Stimulated activated CD8-positive, alpha-beta memory T cell treated with anti-CD3 and anti-CD28 coated beads, Interleukin-12 subunit alpha, Interleukin-12 subunit beta, amount 100 ng/mL, for 1 hour (primary cell): ENCODE measurements around the gene PDZK1.
A peak's percentile ranks its signal among the peaks of the same experiment; 100 is the strongest.
"Not testable (repeated sequence)": the region's sequence is repeated elsewhere in the genome, so short reads cannot be mapped to it uniquely, and the experiment has no call there.

ENCODE experiments used
- DNase-seq: peaks from one replicate; pipeline ENCODE4 v3.0.0-alpha.2; 2020; ENCODE audit warnings: low read depth

The PDZK1 gene

DNA sequence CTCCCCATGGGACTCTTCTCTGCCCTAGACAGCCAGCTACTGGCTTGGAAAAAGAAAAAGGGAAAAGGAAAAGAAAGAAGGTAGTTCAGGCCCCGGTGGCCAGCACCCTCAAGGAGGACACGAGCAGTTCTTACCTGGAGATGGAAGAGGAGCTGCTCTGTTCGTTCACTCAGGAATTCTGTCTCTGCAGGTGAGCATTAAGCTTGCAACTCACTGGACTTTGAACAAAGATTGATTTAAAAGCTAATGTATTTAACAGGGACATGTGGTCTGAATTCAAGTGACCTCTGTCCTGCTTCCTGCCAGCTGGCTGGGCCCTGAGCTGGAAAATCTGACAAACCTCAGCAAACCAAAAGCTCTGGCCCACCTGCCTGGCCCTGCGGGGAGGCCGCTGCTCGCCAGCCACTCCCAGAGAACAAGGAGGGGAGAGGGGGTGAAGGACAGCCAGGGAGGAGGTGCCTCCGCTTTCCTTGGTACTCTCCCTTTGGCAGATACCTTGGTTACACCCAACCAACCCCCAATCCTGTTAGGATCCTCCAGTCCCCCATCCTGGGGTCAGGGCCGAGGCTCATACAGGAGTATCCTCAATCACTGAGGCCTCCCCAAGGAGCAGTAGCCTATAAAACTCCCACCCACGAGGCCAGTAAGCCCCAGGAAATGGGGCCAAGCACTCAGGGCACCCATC is at the start of gene PDZK1:
Gene PDZK1 (minus strand): TSS at position 186 of the 685 bp plus-strand sequence. CDS start 19,347 bp downstream, outside the sequence.
- DNase-seq, result no peak

- no peak for DNase-seq
Measured at GRCh38 chr1:145751491-145752037, 44.4 kb upstream of the PDZK1 start.

DNA sequence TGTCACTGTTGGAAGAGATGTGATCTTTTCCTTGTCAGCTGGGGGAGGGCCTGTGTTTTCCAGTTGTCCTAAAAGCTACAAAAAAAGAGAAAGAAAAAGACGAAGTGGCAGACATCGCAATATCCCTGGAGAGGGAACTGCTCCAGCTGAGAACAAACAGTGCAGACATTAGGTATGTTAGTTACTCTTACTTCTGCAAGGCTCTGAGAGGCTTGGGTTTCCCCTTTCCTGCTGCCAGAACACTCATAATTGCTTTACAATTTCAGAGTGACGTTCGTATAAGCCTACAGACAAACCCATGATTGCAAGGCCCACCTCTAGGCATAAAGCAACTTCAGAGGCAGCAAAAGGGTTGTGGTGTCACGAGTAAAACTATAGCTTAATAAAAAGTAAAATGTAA is 43.3 kb upstream of the PDZK1 start:
- DNase-seq, result no peak

DNA sequence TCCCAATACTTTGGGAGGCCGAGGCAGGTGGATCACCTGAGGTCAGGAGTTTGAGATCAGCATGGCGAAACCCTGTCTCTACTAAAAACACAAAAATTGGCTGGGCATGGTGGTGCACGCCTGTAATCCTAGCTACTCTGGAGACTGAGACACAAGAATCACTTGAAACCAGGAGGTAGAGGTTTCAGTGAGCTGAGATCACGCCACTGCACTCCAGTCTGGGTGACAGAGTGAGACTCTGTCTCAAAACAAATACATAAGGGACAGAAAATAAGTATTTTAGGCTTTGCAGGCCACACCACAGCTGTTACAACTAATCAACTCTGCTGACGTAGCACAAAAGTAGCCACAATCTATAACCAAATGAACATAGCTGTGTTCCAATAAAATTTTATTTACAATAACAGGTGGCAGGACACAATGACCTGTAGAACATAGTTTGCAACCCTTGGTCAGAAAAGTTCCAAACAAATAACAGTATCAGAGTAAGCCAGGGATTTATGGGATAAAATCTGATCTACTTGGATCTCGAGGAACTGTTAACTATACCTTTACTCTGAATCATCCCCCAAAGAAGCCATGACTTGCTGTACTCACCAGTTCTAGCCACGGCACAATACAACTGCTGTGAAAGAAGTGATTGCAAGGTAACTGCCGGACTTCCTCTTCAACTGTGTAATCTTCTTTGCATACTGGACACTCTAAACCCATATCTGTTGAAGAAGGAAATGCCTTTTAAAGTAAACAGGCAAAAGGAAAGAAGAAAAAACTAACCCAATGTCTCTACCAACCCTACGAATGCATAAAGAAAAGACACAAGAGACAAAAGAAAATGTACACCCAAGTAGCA is 40.5 kb upstream of the PDZK1 start:
- DNase-seq, result no peak

GRCh38 chr1:145740269-145740668 is 33.1 kb upstream of the PDZK1 start:
- DNase-seq, result no peak

DNA sequence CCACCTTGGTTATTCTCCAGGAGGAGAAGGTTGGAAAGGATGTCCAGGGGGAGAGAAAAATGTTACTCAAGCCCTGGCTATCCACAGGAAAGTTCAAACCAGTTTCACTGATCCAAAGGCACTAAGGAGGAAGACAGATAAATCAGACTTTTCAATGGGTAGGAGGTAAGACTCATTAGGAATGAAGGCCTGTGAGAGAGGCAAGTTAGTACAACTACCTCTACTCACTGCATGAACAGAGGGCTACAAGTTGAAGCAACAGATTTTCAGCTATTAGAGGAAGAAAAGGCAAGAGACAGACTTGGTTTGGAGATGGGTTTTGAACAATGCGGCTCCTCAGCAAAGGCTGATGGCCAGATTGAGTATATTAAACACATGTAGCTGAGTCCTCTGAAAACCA is 29.0 kb upstream of the PDZK1 start:
- no peak for DNase-seq

DNA sequence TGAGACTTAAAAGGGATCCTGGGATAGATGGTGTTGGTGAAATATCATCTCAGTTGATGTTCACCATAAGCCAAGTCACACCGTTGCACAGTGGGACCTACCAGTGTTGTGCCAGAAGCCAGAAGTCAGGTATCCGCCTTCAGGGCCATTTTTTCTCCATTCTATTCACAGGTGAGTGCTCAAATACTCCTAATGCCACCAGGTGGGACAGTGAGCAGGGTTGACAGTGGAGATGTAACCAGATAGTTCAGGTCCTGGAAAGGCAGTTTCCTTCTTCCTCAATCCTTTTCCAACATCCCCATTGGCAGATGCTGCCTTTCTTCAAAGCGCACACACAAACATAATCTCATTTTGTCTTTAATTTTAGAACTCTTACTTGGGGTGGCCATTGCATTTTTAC is 23.7 kb upstream of the PDZK1 start:
- DNase-seq, result no peak

DNA sequence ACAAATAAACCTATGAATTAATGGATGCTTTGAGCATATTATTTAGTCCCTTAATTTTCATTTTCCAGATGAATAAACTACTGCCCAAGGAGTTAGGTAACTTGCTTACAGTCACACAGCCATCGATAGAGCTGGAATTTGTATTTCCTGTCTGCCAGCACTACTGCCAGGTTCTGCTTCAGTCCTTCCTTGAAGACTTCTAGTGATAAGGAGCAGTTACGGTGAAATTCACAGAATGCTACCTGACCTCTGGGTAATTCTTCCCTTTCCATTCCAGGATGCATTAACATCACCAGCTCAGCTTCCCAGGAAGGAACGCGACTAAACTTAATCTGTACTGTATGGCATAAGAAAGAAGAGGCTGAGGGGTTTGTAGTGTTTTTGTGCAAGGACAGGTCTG is 23.3 kb upstream of the PDZK1 start:
- DNase-seq, result no peak

DNA sequence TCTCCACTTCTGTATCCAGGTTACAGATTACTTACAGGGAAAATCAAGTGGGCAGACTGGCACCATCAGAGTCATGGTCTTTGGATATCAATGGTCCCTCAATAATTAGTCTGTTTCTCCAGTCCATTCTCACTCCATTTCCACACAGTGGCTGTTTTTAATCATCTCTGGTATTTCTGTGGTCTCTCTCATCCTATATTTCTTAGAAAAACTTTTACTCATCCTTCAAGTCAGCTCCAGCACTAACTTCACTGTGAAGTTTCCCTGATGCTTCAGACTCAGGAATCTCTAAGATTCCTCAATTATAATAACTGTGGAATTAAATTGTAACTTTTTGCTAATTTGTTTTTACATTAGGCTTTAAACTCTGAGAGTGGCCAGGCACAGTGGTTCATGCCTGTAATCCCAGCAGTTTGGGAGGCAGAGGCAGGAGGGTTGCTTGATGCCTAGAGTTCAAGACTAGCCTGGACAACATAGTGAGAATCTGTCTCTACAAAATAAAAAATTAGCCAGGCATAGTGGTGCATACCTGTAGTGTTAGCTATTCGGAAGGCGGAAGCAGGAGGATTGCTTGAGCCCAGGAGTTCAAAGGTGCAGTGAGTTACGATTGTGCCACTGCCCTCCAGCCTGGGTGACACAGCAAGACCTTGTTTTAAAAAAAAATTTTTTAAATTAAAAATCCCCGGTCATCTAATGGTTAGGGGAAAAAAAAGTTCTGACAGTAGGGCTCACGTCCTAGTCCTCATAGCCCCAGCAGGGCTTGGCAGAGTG is 22.7 kb upstream of the PDZK1 start:
- DNase-seq, result no peak

GRCh38 chr1:145729196-145729595 is 22.0 kb upstream of the PDZK1 start:
- DNase-seq, result no peak

- DNase-seq, result not testable (repeated sequence)
Measured at GRCh38 chr1:145726193-145726592, 19.0 kb upstream of the PDZK1 start.

GRCh38 chr1:145720878-145721671 is 13.9 kb upstream of the PDZK1 start:
- DNase-seq, result peak; percentile 57

DNA sequence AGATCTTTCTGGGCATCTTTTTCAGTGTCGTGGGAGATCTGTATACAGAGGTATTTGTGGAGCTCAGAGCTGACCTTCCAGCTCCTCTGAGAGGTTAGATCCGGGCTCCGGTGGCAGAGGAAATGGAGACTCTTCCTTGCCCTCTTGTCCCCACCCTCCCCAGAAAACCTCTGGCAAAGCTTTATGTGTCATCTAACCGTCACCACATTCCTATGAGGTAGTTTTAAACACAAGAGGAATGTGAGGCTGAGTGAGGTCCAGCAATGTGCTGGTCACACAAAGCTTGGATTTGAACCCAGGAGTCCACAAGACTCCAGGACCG is 13.3 kb upstream of the PDZK1 start:
- DNase-seq, result no peak

DNA sequence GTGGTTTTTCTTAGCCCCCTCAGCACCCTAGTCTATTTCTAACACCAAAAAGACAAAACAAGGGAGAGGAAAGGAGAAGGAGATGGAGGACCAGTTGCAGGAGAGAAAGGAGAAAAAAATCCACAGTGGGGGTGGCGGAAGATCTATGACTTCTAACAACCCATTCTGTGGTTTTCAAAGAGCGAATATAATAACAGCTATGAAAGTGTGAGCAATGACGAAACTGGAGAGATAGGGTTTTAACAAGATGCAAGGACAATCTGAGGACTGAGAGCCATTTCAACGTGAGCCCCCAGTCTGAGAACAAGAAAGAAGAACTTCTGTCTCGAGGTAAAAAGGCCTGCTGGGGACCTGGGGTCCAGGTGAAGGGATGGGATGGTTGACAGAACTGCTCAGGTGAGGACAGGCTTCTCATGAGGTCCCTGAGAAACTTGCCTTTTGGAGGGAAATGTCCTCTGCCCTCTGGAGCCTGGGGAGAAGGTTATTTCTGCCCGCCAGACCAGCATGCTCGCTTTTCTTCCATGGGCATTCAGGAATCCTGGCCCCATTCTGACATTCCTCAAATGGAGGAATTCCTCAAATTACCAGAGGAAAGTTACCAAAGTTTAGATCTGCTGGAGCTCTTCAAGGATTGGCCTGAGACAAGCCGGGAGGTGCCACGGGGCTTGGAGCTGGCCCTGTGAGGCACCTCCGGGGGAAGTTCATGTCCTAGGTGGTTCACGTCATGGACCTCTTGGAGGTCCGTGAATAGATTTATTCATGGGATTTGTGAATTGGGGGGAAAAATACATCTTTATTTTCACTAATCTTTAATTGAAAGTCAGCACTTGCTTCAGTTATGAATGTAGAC is 12.3 kb upstream of the PDZK1 start, which contains the start of gene CD160:
Gene CD160 (plus strand): TSS at position 270 of the 850 bp plus-strand sequence. CDS start 8,829 bp downstream, outside the sequence.
- DNase-seq, result no peak

- not testable (repeated sequence) for DNase-seq
Measured at GRCh38 chr1:145718465-145718864, 11.3 kb upstream of the PDZK1 start.

DNA sequence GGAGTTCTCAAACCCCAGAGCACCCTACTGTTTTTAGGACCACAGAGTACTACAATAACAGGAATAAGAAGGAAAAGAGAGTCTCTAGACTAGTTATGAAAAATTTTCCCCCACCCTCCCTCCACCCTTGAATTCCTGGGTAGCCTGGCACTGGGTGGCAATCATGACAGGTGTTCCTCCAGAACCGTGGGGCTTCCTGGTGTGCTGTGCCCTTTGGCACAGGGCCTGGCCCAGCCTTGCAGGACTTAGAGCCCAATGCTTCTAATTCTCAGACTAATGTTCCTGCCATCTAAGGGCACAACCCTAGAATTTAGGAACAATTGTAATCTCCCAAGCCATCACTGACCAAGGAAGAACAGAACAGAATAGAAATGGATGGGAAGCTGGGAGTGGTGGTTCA is 10.7 kb upstream of the PDZK1 start:
- no peak for DNase-seq

DNA sequence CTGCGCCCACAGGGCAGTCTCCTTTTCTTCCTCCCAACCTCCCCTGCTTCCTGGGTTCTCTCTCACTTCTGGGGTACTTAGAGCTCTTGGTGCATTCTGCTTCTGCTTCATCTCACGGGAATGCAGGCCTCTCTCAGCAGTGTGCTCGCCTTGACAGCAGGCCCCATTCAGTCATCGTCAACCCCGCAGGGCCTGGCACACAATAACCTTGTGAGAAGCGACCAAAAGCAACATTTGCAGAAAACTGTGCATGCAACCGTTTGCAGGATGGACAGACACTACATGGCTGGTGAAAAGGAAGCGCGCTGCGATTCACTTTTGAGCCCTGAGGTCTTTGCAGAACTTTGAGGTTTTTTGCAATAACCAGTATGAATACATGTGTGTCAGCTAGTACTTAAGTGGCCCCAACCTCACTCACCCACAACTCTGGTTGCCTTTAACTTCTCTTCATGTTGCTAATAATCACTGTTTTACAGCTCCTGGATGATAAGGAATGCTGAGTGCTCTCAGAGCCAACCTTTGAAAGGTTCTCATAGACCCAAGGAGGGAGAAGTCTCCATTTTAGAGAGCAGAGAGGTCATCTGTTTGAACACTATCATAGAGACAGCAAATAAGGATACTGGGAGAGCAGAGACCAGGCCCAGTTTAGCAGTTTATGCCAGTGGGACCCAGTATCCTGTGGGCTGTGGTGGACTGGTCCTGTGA is 9.6 kb upstream of the PDZK1 start:
- DNase-seq, result no peak

- DNase-seq, result no peak
Measured at GRCh38 chr1:145714524-145715111, 7.5 kb upstream of the PDZK1 start.

DNA sequence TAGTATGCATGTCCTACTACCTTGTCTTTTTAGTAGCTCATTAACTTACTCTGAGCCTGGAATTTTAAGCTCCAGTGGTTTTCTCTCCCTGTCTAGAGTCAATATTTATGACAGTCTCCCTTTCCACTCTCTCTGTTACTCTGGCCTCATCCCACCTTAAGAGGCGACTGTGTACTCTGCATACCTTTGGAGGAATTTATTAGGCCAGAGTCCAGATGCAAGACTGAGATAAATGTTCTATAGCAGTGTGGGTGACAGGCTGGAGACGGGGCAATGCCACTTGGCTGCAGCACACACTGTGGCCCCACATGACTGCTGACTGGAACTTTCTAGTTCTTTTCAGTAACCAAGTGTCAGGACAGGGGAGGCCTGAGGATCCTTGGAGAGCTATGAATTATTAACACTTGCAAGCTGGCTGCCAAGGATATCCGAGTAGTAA is 4.1 kb upstream of the PDZK1 start:
- DNase-seq, result no peak
